ENCODE results near the gene CADM4.

DNA sequence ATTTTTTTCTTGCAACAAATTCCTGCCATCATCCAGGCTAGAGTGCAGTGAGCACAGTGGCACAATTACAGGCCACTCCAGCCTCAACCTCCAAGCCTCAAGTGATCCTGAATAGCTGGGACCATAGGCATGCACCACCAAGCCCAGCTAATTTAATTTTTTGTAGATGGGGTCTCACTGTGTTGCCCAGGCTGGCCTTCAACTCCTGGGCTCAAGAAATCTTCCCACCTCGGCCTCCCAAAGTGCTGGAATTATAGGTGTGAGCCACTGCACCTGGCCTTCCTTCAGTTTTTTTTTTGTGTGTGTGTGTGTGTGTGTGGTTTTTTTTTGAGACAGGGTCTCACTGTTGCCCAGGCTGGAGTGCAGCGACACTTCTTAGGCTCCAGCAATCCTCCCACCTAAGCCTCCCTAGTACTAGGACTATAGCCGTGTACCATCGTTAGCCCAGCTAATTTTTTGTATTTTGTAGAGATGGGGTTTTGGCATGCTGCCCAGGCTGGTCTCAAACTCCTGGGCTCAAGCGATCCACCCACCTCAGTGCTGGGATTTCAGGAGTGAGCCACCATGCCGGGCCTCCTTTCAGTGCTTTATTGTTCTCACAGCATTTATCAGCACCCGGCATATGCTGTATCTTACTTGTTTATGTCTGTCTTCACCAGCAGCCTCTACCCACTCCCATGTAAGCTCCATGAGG, 33.6 kb downstream of the CADM4 start:
- TF ChIP-seq, protein P1, sequence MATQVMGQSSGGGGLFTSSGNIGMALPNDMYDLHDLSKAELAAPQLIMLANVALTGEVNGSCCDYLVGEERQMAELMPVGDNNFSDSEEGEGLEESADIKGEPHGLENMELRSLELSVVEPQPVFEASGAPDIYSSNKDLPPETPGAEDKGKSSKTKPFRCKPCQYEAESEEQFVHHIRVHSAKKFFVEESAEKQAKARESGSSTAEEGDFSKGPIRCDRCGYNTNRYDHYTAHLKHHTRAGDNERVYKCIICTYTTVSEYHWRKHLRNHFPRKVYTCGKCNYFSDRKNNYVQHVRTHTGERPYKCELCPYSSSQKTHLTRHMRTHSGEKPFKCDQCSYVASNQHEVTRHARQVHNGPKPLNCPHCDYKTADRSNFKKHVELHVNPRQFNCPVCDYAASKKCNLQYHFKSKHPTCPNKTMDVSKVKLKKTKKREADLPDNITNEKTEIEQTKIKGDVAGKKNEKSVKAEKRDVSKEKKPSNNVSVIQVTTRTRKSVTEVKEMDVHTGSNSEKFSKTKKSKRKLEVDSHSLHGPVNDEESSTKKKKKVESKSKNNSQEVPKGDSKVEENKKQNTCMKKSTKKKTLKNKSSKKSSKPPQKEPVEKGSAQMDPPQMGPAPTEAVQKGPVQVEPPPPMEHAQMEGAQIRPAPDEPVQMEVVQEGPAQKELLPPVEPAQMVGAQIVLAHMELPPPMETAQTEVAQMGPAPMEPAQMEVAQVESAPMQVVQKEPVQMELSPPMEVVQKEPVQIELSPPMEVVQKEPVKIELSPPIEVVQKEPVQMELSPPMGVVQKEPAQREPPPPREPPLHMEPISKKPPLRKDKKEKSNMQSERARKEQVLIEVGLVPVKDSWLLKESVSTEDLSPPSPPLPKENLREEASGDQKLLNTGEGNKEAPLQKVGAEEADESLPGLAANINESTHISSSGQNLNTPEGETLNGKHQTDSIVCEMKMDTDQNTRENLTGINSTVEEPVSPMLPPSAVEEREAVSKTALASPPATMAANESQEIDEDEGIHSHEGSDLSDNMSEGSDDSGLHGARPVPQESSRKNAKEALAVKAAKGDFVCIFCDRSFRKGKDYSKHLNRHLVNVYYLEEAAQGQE (IDR thresholded peaks at IDR 0.05; ENCODE audit: low read depth) = no peak
- no peak for TF ChIP-seq CEBPB (IDR thresholded peaks at IDR 0.05)
- TF ChIP-seq EP300 (IDR thresholded peaks at IDR 0.05; ENCODE audit: borderline replicate concordance) = no peak
- TF ChIP-seq TAF1 (IDR thresholded peaks at IDR 0.05; ENCODE audit: low read depth) = no peak
- TF ChIP-seq YY1 (IDR thresholded peaks at IDR 0.05; ENCODE audit: low read depth) = no peak
- no peak for TF ChIP-seq FOXM1 (IDR thresholded peaks at IDR 0.05; ENCODE audit: borderline replicate concordance, low read depth)
- TF ChIP-seq RAD21 (IDR thresholded peaks at IDR 0.05; ENCODE audit: low read depth) = no peak
- TF ChIP-seq, protein P2, sequence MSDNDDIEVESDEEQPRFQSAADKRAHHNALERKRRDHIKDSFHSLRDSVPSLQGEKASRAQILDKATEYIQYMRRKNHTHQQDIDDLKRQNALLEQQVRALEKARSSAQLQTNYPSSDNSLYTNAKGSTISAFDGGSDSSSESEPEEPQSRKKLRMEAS (IDR thresholded peaks at IDR 0.05) = no peak
- no peak for TF ChIP-seq TEAD4 (IDR thresholded peaks at IDR 0.05)
- TF ChIP-seq CREB1 (IDR thresholded peaks at IDR 0.05; ENCODE audit: low read depth) = no peak
- TF ChIP-seq NFIC (IDR thresholded peaks at IDR 0.05) = no peak
- TF ChIP-seq TCF12 (IDR thresholded peaks at IDR 0.05; ENCODE audit: low read depth) = no peak
- TF ChIP-seq, protein P3, sequence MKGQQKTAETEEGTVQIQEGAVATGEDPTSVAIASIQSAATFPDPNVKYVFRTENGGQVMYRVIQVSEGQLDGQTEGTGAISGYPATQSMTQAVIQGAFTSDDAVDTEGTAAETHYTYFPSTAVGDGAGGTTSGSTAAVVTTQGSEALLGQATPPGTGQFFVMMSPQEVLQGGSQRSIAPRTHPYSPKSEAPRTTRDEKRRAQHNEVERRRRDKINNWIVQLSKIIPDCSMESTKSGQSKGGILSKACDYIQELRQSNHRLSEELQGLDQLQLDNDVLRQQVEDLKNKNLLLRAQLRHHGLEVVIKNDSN (IDR thresholded peaks at IDR 0.05) = no peak
- no peak for TF ChIP-seq ZBTB7A (IDR thresholded peaks at IDR 0.05; ENCODE audit: low read depth)
